Bronchial epithelial cell (primary cell): Measurements from ENCODE around the gene MPND. TPM values are rescaled to one million over a fixed set of nuclear protein-coding genes. Genes with fewer than 3 reads are reported as not detected.

ENCODE experiments used
- DNase-seq: peaks from one replicate; pipeline ENCODE4 v3.0.0-alpha.2; 2010; ENCODE audit warnings: low read depth
- FAIRE-seq: peaks from 2 replicates; lab custom pipeline; 2011; peaks lifted over from hg19 to GRCh38; lab: Jason Lieb, UNC
- H3K27me3 ChIP-seq: 2 replicates; pipeline ENCODE4 v1.5.1; 2011; ENCODE audit warnings: low read length; ENCODE audit not compliant: control insufficient read depth, insufficient read depth
- H3K36me3 ChIP-seq: 2 replicates; pipeline ENCODE4 v1.5.1; 2011; ENCODE audit warnings: low read length; ENCODE audit not compliant: control insufficient read depth, insufficient read depth
- H3K4me3 ChIP-seq: 2 replicates; pipeline ENCODE4 v1.5.1; 2011; ENCODE audit warnings: mild to moderate bottlenecking, low read depth, low read length, control low read depth
- CTCF ChIP-seq: IDR thresholded peaks from 2 replicates; pipeline ENCODE4 v1.5.1; 2011; ENCODE audit warnings: mild to moderate bottlenecking, moderate library complexity, low read length, control low read depth, inconsistent platforms; ENCODE audit not compliant: insufficient read depth, severe bottlenecking
- total RNA-seq: library from RNA; depleted of rRNA; stranded (reverse); fragments of >200 nt; gene quantifications from 2 replicates; pipeline ENCODE4 v1.2.1, GENCODE V29; 2014

Gene MPND
- total RNA-seq, 1 donor from 2014 or later = 3.7 TPM

DNA sequence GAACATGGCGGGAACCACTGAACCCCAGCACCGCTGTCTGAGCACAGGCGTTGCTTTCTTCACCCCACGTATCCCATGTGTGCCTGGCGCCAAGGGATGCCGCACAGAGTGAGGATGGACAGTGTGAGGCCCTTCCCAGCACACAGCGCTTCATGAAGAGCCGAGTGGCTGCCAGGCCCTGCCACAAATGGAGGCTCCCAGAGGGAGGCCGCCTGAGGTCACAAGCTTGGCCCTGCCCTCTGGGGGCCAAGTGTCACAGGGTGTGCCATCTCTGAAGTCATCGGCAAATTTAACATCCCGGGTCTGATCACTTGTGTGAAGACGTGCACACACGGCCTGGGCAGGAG is 24.4 kb downstream of the MPND start:
- Histone ChIP-seq H3K27me3 (no peaks in the 10 kb centered on the region), H3K36me3 (peaks cover 46% of the 10 kb centered on the region), H3K4me3 (no peak overlapping the region)
- DNase-seq (no peak), FAIRE-seq (no peak)
- TF ChIP-seq CTCF = no peak

GRCh38 chr19:4368128-4368820 is 24.9 kb downstream of the MPND start:
- TF ChIP-seq CTCF = no peak
- Histone ChIP-seq H3K27me3 (no peaks in the 10 kb centered on the region), H3K36me3 (peaks cover 45% of the 10 kb centered on the region), H3K4me3 (no peak overlapping the region)
- DNase-seq = peak; percentile 22
- FAIRE-seq = no peak

- peak; percentile 80 for DNase-seq
- no peak for TF ChIP-seq CTCF
Observed at GRCh38 chr19:4369109-4369887, 25.9 kb downstream of the MPND start.

DNA sequence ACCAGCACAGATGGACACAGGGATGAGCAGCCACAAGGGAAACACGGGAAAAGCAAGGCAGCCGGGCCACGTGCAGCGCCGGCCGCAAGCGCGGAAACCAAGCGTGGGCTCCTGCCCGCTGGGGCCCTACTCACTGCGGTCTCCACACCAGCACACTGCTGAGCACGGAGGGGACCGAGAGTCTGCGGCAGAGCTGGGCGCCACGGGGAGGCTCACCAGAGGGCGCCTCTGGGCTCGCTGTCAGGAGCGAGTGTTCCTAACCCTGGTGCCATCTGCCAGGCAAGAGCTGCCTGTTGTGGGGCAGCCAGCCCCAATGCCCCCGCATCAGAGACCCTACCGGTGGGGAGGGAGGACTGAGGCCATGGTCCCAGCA is 26.5 kb downstream of the MPND start:
- Histone ChIP-seq H3K4me3 (peak overlapping the region; percentile 16), H3K36me3 (peaks cover 37% of the 10 kb centered on the region), H3K27me3 (no peaks in the 10 kb centered on the region)
- TF ChIP-seq CTCF = peak; percentile 90
- FAIRE-seq = no peak
- peak; percentile 59 for DNase-seq

More at GRCh38 chr19:4369109-4369887, 25.9 kb downstream of the MPND start:
- H3K27me3 ChIP-seq = no peaks in the 10 kb centered on the region
- no peak for FAIRE-seq
- peak overlapping the region; percentile 22 for H3K4me3 ChIP-seq
- H3K36me3 ChIP-seq = peaks cover 37% of the 10 kb centered on the region

DNA sequence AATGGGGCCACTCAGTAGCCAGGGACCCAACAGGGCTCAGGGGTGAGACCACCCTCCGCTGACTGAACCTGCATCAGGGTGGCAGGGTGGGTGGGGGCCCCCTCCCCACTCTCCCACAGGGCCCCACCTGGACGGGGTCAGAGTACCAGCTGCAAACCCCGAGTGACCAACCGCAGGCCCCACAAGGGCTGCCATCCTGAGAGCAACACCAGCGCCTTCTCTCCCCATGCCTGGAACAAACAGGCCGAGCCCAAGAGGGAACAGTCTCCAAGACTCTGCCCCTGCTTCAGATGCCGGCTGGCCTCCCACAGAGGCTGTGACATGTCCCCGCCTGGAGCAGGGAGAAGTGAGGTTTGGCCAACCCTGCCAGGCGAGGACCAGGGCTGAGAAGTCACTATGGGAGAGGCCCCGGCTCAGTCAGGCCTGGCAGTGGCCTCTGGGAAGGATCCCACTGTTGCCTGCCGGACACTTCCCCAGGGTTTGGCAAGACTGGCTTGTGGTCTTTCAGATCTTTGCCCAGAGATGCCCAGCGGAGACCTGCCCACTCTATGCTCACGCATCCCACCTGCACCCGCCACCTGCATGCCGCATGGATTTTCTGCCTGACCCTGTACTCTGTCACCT is 27.2 kb downstream of the MPND start:
- Histone ChIP-seq H3K4me3 (no peak overlapping the region), H3K36me3 (peaks cover 32% of the 10 kb centered on the region), H3K27me3 (no peaks in the 10 kb centered on the region)
- no peak for FAIRE-seq
- no peak for TF ChIP-seq CTCF
- no peak for DNase-seq
